ENCODE data around the gene FAHD1. TPM values are rescaled to one million over a fixed set of nuclear protein-coding genes. Genes with fewer than 3 reads are reported as not detected.

Gene FAHD1
- total and polyA plus RNA-seq, 7 donors: 27.7 to 137 (median 35.0) TPM

- DNase-seq: no peak
- WGBS, 2 donors: 1% methylated on average over 96 of the region's 96 CpGs
- Histone ChIP-seq H3K4me3 (peak overlapping the region; percentile 34 to 99 (median 84)), H3K27ac (peak overlapping the region; percentile 88 to 94 (median 92)), H3K36me3 (peaks cover 15 to 33% (median 15%) of the 10 kb centered on the region in 4 donors), H3K27me3 (no peaks in the 10 kb centered on the region), H3K9me3 (no peaks in the 10 kb centered on the region), H3K4me1 (peaks cover 0 to 49% (median 45%) of the 10 kb centered on the region in 4 donors)
- intact Hi-C loops (cut with DNase I): loop anchor here (1.0 to 2.0 kb wide), 2 partner anchors 53 to 103 kb away; partner anchors contain the start of genes EME2 and MRPS34
- TF ChIP-seq POLR2A (IDR thresholded peaks at IDR 0.05) (no peak), EP300 (IDR thresholded peaks at IDR 0.05) (no peak), CTCF (IDR thresholded peaks at IDR 0.05) (peak in 1 of 4 experiments; percentile 10)
Observed at GRCh38 chr16:1825864-1826690, 929 bp upstream of the FAHD1 start.

GRCh38 chr16:1828645-1829410, 1.8 kb downstream of the FAHD1 start:
- Histone ChIP-seq H3K27ac (no peak overlapping the region), H3K4me1 (peaks cover 0 to 46% (median 42%) of the 10 kb centered on the region in 4 donors)
- TF ChIP-seq EP300 (IDR thresholded peaks at IDR 0.05) (no peak), CTCF (IDR thresholded peaks at IDR 0.05) (no peak), POLR2A (IDR thresholded peaks at IDR 0.05) (no peak), POLR2AphosphoS5 (IDR thresholded peaks at IDR 0.05) (no peak)

GRCh38 chr16:1830213-1830612, 3.2 kb downstream of the FAHD1 start:
- H3K4me1 ChIP-seq: peaks cover 0 to 32% (median 29%) of the 10 kb centered on the region in 4 donors
- H3K36me3 ChIP-seq: peaks cover 0 to 13% (median 0%) of the 10 kb centered on the region in 4 donors
- no peak for DNase-seq
- H3K4me3 ChIP-seq: no peak overlapping the region
- 20 to 65% methylated on average over 3 of the region's 3 CpGs for WGBS, 2 donors
- no peak overlapping the region for H3K27ac ChIP-seq
- no peaks in the 10 kb centered on the region for H3K9me3 ChIP-seq
- no peak for TF ChIP-seq POLR2A (IDR thresholded peaks at IDR 0.05)
- TF ChIP-seq CTCF (IDR thresholded peaks at IDR 0.05): no peak
- TF ChIP-seq EP300 (IDR thresholded peaks at IDR 0.05): no peak
- no peak for TF ChIP-seq POLR2AphosphoS5 (IDR thresholded peaks at IDR 0.05)
- intact Hi-C loops (cut with DNase I): no loop called here
- no peaks in the 10 kb centered on the region for H3K27me3 ChIP-seq

More at GRCh38 chr16:1828645-1829410, 1.8 kb downstream of the FAHD1 start:
- intact Hi-C loops (cut with DNase I): no loop called here
- no peaks in the 10 kb centered on the region for H3K27me3 ChIP-seq
- H3K9me3 ChIP-seq: no peaks in the 10 kb centered on the region
- peaks cover 0 to 13% (median 0%) of the 10 kb centered on the region in 4 donors for H3K36me3 ChIP-seq
- WGBS, 2 donors: 16 to 70% methylated on average over 11 of the region's 11 CpGs
- no peak overlapping the region for H3K4me3 ChIP-seq
- no peak for DNase-seq

GRCh38 chr16:1831186-1832075, 4.4 kb downstream of the FAHD1 start:
- Histone ChIP-seq H3K9me3 (no peaks in the 10 kb centered on the region), H3K4me1 (peaks cover 0 to 25% (median 21%) of the 10 kb centered on the region in 4 donors), H3K4me3 (no peak overlapping the region), H3K27me3 (no peaks in the 10 kb centered on the region), H3K36me3 (peaks cover 0 to 13% (median 0%) of the 10 kb centered on the region in 4 donors), H3K27ac (no peak overlapping the region)
- DNase-seq: no peak
- no peak for TF ChIP-seq CTCF (IDR thresholded peaks at IDR 0.05)
- TF ChIP-seq POLR2AphosphoS5 (IDR thresholded peaks at IDR 0.05): no peak
- TF ChIP-seq EP300 (IDR thresholded peaks at IDR 0.05): no peak
- no peak for TF ChIP-seq POLR2A (IDR thresholded peaks at IDR 0.05)
- intact Hi-C loops (cut with DNase I): no loop called here
- 83 to 93% methylated on average over 19 of the region's 19 CpGs for WGBS, 2 donors
